GM20431 (cell line): Measurements from ENCODE around the gene NGB.
"Not testable (repeated sequence)": the region's sequence is repeated elsewhere in the genome, so short reads cannot be mapped to it uniquely, and the experiment has no call there.

ENCODE experiments used
- in situ Hi-C: fragments of 300-500 bp; cut with MseI, MboI; formaldehyde crosslinking; loops from one replicate; pipeline ENCODE4 v1.15.0; 2020; ENCODE audit warnings: low sequenced_read_pairs; ENCODE audit not compliant: unreplicated experiment

The NGB gene, protein sequence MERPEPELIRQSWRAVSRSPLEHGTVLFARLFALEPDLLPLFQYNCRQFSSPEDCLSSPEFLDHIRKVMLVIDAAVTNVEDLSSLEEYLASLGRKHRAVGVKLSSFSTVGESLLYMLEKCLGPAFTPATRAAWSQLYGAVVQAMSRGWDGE

DNA sequence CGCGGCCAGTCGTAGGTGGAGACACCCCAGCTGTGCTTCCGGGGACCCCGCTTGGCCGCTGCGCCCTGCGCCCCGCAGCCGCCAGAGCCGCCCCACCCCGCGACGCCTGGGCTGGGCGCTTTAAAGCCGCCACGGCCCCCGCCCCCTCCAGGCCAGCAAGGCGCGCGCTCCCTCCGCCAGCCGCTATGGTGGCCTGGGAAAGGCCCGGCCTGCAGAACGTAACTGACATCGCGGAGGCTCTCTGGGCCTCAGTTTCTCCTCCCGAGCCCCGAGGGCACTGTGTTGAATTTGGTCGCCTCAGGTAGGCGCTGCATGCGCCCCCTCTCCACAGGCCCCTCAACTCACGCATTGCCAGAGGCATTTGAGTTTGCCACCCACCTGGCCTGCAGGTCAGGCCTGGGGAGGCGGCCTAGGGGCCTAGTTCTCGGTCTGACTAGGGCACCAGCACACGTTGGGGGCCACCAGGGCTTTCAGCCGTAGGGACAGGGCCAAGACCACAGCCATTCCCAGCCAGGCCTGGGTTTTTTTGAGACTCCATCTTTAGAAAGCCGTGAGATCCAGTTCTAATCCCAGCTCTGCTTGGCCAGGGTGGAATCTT is at the start of gene NGB:
TSS of gene NGB (minus strand) at position 94 of the 598 bp plus-strand sequence. CDS start 269 bp downstream, outside the sequence.
- in situ Hi-C loops: no loop called here

DNA sequence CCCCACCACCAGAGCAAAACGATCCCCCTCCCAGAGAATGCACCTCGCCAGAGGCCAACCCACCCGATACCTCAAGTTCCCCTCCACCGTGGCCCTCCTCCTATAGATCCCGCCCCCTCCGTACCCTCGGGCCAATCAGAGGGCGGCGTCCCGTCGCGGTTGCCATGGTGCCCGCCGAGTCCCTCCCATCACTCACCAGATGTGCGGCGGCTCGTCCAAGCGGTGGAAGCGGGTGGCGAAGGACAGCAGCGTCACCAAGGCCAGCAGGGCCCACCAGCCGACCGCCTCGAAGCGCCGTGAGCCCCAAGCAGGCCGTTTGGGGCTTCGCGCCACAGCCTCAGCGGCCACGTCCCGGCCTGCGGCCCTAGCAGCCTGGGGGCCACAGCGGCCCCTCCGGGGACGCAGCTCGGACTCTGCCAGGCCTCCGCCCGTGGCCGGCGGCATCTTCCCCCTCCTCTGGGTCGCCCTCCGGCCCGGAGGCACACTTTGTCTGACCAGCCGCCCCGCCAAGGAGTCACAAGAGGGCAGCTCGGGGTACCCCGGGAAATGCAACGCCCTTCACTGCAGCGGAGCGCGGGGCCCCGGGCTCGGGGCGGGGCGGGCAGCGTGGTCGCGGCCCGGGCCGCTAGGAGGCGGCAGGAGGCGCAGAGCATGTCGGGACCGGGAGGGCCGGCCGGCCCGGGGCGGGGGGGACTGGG is 49.4 kb upstream of the NGB start, which contains the start of gene POMT2:
TSS of gene POMT2 (minus strand) at position 646 of the 698 bp plus-strand sequence. CDS start at position 444, 202 bp downstream.
- in situ Hi-C loops: no loop called here

DNA sequence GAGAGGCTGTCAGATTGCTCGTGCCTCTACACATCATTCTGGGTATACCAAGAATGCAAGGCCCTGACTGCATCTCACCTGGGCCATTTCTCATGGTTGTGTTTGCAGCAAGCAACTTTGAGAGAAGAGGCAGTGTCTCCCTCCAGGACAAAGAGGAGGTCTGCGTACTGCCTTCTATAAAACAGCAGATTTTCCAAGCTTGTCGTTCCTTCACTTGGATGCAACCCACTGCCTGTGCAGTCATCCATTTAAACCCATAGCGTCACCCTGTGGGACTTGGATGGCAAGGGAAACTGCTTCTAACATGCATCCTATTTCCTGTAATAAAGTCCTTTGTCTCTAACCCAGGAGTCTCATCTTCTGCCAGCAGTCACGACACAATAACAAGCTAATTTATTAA is 48.4 kb upstream of the NGB start:
- in situ Hi-C loops: no loop called here

DNA sequence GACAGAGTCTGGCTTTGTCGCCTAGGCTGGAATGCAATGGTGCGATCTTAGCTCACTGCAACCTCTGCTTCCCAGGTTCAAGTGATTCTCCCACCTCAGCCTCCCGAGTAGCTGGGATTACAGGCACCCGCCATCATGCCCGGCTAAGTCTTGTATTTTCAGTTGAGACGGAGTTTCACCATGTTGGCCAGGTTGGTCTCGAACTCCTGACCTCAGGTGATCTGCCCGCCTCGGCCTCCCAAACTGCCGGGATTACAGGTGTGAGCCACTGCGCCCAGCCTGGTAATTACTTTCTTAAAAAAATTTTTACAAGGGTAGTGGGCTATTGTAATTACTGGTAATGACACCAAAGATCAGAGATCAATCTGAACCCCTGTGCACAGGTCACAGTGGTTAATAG is 47.8 kb upstream of the NGB start:
- in situ Hi-C loops: not testable (repeated sequence)

DNA sequence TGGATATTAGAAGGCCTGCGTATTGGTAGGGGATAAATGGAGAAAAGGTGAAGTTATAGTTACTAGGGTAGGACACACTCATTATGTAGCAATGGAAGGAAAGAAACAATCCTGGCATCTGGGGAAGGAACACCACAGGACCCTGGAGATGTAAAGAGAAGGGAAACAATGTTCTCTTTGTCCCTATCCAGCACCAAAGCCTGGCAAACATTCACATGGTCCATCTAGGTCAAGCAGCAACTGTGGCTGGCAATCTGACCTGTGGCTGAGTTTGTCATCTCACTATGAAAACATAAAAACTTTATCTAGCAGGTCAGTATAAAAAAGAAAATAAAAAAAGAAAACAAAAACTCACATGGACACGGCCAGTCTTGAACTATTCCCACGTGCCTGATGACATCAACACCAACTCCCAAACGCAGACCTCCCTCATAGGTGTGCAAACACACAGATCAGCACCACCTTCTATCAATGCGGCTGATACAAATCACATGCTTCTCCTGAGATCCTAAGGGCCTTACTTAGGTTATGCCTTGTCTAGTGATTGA is 47.1 kb upstream of the NGB start:
- in situ Hi-C loops: no loop called here

DNA sequence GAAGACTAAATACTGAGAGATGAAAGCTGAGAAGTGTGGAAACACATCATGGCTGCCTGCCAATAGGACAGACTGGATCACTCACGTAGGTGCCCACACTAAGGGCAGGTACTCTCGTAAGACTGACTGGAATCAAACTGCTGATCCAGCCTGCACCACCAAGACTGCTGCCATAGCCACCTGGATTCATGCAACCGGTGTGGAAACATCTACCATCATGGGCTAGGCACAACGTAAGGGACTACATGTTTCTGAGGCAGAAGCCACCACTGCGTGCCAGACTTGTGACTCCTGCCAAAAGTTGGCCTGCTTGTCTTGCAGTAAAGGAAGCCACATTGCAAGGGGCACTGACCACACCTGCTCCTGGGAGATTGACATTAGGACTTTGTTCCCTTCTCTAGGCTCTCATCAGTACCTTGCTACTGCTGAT is 45.9 kb upstream of the NGB start:
- in situ Hi-C loops: no loop called here

DNA sequence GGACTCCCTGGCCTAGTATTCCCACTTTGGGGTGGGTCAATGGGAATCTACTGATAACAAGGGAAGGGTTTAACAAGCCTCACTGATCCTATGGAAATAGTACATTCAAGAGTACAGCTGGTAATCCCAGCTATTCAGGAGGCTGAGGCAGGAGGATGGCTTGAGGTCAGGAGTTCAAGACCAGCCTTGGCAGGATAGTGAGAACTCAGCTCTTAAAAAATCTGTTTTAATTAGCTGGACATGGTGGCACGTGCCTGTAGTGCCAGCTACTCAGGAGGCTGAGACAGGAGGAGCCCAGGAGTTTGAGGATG is 45.1 kb upstream of the NGB start:
- in situ Hi-C loops: no loop called here

DNA sequence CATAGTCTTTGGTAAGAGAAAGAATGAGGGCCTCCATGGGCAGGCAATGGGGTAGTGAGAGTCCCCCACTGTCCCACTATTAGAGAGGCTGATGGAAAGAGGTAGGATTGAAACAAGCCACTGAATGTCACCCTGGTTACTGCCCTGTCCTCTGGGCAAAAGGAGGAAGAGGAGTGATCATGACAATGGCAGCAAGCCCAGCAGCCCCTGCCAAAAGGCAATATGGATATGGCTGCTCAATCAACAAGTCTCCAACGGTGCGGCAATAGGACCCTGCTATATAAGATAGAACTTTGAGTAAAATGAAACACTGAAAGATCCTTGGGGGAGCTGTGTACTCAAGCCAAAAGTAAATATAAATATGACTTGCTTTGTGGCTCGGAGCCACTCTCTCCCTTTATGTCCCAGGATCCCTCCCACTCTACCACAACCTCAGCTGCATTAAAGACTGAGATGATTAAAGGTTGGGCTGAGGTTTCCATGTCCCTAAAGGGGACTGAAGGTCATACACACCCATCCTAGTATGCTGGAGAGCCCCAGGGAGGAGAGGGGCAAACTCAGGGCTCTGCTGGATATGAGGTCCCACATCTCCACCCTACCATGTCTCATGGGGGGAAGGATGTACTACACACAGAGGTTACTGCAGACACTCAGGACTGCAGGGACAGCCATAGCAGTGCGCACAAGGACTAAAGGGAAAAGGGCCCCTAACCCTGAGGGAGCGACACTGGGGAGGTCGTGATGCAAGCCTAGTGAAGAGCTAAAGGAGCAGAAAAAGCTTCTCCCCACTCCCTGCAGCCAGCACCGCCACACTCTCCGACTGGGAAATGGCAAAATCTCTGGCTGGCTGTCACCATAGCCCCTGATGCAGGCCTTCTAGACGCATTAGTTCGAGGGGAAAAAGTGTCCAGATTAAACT is 43.8 kb upstream of the NGB start:
- in situ Hi-C loops: no loop called here

DNA sequence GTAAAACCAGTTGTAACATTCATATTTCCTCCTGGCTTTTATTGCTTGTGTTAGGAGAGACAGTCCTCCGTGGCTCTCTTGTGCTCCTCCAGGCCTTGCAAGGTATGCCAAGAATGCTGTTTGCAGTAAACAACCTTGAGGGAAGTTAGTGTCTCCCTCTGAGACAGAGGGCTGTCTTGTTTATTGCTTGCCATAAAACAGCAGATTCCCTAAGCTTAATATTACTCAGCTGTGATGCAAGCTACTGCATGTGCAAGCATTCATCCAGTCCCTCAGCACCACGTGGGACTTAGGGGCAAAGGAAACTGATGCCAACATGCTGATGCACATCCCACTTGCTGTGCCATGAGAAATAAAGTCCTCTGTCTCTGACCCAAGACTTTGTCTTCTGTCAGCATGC is 43.0 kb upstream of the NGB start:
- in situ Hi-C loops: no loop called here

DNA sequence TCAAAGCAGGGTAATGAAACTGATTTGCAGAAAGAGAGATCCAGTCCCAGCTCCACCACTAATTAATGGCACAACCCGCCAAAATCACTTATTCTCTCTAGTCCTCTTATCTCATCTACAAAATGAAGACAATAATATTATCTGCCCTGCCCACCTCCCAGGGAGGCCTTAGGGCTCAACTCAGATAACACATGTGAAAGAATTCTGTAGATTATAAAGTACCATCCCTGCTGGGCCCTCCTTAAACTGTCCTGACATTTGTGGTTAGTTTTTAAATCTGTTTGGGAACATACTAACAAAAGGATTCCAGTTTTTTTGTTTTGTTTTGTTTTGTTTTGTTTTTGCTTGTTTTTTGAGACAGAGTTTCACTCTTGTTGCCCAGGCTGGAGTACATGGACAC is 42.4 kb upstream of the NGB start:
- in situ Hi-C loops: no loop called here

DNA sequence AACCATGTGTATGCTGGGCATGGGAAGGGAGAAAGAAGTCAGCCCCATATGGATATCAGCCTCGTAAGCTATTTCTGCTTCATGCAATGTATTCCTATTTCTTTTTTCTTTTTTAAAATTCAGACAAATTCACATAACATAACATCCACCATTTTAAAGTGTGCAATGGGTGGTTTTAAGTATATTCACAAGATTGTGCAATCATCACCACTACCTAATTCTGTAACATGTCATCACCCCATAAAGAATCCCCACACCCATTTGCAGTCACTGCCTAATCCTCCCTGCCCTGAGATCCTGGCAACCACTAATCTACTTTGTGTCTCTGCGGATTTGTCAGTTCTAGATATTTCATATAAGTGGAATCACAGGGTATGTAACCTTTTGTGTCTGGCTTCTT is 40.2 kb upstream of the NGB start:
- in situ Hi-C loops: no loop called here

DNA sequence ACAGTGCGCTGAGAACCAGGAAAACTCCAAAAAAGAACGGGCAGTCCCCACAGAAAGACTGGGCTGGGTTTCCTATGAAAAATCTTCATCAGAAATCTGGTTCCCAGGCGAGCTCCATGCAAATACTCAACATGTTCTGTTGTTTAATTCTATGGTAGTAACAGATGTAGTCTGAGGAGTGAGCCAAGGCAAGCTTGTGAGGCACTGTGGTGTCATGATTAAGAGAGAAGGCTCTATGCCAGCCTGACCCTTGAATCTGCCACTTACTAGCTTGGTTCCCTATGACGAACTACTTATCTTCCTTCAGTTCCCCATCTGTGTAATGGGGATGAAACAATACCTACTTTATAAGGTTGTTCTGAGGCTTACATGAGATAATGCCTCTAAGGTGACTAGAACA is 39.0 kb upstream of the NGB start:
- in situ Hi-C loops: no loop called here

DNA sequence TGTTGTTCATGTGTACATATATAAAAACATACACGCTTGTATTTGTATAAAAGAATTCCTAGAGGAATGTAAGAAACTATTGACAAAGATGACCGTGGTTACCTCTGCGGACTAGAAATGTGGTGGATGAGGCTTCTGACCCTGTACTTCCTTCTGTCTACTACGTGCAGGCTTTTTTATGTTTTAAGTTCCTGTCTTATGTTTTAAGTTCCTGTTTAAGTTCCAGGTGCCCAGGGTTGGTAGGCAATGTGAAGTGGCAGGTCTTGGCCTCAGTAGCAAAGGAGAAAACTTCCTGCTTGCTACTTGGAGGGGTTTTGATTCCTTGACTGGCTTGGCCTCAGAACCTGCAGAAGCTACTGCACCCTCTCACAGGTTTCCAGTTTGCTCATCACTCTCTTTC is 38.1 kb upstream of the NGB start:
- in situ Hi-C loops: no loop called here

DNA sequence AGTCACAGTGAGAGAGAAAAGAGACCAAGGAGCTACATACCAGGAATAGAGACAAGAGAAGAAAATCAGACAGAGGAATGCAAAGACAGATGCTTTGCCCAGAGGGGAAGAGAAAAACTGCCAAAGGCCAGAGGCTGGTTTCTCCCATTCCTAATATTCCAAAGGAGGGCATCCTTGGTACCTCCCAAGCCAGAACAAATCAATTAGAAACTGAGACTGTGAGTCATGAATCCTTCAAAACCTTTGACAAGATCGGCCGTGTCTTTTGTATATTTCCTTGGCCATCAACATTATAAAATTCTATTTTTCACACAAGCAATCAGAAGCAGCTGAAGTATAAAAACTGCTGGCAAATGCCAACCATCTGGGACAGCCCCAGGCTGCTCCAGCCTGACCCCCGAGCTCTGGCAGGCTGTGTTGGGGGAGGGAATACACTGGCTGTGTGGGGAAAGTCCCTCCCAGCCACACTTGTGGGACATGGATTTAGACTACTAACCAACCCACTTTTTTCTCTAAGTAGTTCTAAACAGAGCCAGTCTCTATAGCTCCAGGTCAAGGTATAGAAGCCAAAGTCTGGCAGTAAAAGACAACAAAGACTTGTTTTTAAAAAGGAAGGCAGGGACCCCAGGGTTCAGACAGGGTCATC is 36.0 kb upstream of the NGB start:
- in situ Hi-C loops: no loop called here

DNA sequence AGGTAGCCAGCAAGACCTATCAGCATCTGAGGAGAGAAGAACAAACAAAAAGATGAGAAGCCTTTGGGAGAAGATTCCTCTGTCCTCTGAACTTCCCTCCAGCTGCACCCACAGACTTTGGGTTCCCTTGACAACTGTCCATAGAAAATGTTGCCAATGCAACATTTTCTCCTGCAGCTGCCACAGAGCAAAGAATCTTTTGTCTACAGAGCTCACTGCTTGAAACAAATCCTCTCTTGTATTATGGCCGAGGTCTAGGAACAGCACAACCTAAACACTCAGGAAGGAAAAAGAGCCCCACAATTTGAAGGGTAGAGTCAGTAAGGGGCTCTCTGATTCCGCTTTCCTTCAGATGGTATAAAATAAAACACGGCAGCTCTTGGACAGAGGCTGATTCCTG is 35.4 kb upstream of the NGB start:
- in situ Hi-C loops: no loop called here

DNA sequence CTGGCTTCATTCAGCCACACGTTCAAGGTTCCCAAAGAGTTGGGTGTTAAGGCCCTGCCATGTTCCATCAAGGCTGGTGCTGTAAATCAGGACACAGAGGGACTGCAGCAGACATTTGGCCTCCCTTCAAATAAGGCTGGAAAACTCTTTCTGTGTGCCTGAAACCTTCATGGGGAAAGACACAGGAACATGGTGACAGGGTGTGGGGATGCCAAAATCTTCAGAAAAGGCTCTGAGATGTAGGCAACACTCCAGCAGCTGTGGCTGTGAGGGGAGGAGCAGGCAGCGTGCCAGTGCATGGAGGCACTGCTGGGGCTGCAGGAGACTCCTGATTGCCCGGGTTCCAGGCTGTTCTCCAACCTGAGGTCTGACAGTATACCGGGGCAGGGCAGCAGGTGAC is 34.7 kb upstream of the NGB start:
- in situ Hi-C loops: no loop called here

DNA sequence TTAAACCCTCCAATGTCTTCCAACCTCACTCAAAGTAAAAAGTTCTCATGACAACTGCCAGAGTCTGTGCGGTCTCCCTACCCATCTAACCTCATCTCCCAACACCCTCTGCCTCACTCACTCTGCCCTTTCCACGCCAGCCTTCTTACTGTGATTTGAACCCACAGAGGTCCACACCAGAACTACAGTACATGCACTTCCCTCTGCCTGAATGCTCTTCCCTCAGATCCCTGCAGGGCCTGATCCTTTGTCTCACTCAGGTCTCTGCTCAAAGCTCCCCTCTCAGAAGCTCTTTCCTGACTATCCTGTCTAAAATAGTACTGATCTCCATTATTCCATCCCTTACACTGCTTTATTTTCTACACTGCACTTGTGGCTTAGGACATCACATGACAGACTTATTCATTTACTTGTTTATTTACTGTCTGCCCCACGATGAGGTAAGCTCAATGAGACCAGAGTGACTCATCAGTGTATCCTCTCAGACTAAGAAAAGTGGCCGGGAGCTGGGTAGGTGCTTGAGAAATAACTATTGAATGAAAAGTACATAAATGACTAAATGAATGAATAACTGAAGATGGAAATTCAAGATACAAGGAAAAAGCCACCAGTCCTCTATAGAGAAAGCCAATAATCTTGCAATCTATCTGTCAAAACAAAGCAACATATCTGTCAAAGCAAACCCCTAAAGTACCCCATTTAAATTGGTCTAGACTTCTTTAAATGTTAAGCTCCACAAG is 32.6 kb upstream of the NGB start:
- in situ Hi-C loops: no loop called here

DNA sequence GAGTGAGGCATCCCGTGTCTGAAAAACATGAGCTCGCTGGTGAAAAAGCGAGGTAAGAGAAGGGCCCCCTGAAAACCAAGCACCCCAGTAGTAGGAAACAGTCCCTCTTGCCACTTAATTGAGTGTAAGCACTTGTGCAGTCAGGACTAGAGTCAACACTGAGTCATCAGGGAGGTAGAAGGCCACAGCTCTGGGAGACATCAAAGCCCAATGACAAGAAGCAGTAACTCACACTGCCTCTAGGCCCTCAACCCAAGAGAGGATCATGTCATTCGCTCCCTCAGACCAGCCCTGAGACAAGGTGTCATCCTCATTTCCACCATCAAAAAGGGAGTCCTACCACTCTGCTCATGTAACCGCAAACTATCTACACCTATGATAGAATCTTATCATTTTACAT is 31.9 kb upstream of the NGB start:
- in situ Hi-C loops: no loop called here

DNA sequence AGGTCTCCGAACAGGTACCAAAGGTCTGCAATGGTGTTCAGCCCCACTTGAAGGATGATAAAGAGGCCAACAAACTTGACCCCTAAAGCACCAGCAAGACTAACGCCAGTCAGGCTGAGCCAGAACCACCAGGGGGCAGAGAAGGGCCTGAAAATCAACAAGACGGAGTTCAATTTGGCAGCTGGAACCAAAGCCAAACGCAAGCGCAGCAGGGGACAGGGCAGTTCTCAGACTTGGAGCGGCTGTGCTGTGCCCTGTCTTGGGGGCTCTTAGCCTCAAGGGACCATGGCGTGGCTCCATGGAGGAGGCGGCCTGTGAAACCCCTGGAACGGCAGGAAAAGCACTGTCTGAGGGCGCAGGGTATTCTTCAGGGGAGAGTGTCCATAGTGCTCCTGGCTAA is 30.1 kb upstream of the NGB start:
- in situ Hi-C loops: no loop called here
